HepG2 (cell line): ENCODE results near the gene GTF2I. TPM values are rescaled to one million over a fixed set of nuclear protein-coding genes. Genes with fewer than 3 reads are reported as not detected.

Experiments used
- ATAC-seq: fragments of 200-7000 bp; cut with Tn5 transposase; 3 replicates; pipeline ENCODE4 v1.9.1; 2020; ENCODE audit warnings: mild to moderate bottlenecking, moderate library complexity
- BruUV-seq: library from RNA; stranded (reverse); fragments of 400-500 nt; replicated peaks from 2 replicates; lab custom pipeline; 2021; lab: Mats Ljungman, UMichigan
- CTCF ChIA-PET: fragments of 300-600 bp; formaldehyde crosslinking; extraction: SDS; loops from one replicate; lab custom pipeline; 2021; ENCODE audit warnings: low total read pairs, inconsistent platforms, low intra/inter-chr PET ratio; lab: Yijun Ruan, JAX
- POLR2A ChIA-PET: fragments of 350-600 bp; sonication (Branson Sonifier 250); formaldehyde crosslinking; loops from one replicate; lab custom pipeline; 2020; ENCODE audit warnings: antibody characterized with exemption, inconsistent platforms; lab: Yijun Ruan, JAX
- DNase-seq: peaks from one replicate; pipeline ENCODE4 v3.0.0-alpha.2; 2015; ENCODE audit warnings: low spot score
- FAIRE-seq: peaks from 3 replicates; lab custom pipeline; 2011; peaks lifted over from hg19 to GRCh38; lab: Jason Lieb, UNC
- H2AFZ ChIP-seq: one replicate; pipeline ENCODE4 v1.6.1; 2011; ENCODE audit warnings: low read length, inconsistent platforms
- H3K27ac ChIP-seq: fragments of 300-600 bp; 3 replicates; pipeline ENCODE4 v1.8.0; 2011; ENCODE audit warnings: mixed run types, mild to moderate bottlenecking, mixed read lengths, low read length, inconsistent platforms; ENCODE audit not compliant: insufficient read depth; ENCODE audit errors: extremely low read length
- H3K27me3 ChIP-seq, 2 experiments: fragments of 200-600 bp in 1 of 2; 2 replicates in 1 of 2; 3 replicates in 1 of 2; pipeline versions ENCODE4 v1.6.0 to v1.8.0; 2011; ENCODE audit warnings: low read length in 2 of 2, mild to moderate bottlenecking in 2 of 2, moderate library complexity in 2 of 2, inconsistent platforms in 1 of 2; ENCODE audit not compliant: insufficient read depth in 2 of 2, control insufficient read depth in 1 of 2
- H3K36me3 ChIP-seq, 2 experiments: fragments of 200-600 bp in 1 of 2; replicated peaks in 1 of 2; 2 replicates in 1 of 2; 3 replicates in 1 of 2; pipeline versions ENCODE4 v1.5.1 to v1.8.0; 2011; ENCODE audit warnings: low read length in 2 of 2, inconsistent platforms in 1 of 2; ENCODE audit not compliant: insufficient read depth in 2 of 2, control insufficient read depth in 1 of 2
- H3K4me1 ChIP-seq: 2 replicates; pipeline ENCODE4 v1.5.1; 2012; ENCODE audit warnings: low read length, inconsistent platforms; ENCODE audit not compliant: insufficient read depth
- H3K4me2 ChIP-seq: 2 replicates; pipeline ENCODE4 v1.6.0; 2011; ENCODE audit warnings: low read depth, low read length, inconsistent platforms
- H3K4me3 ChIP-seq, 3 experiments: fragments of 200-600 bp in 1 of 3; sonication (generic), shearing (Covaris generic) in 1 of 3; replicated peaks in 1 of 3; 2 replicates each; pipeline ENCODE4 v1.5.1; 2011 to 2016; ENCODE audit warnings: low read length in 3 of 3, inconsistent platforms in 2 of 3, low read depth in 2 of 3, mild to moderate bottlenecking in 2 of 3, control low read depth in 1 of 3, mixed read lengths in 1 of 3; ENCODE audit not compliant: insufficient read depth in 1 of 3
- H3K79me2 ChIP-seq: one replicate; pipeline ENCODE4 v1.6.1; 2011; ENCODE audit warnings: low read length, inconsistent platforms; ENCODE audit not compliant: insufficient read depth
- H3K9ac ChIP-seq: 2 replicates; pipeline ENCODE4 v1.6.0; 2011; ENCODE audit warnings: mild to moderate bottlenecking, low read depth, low read length, inconsistent platforms; ENCODE audit not compliant: insufficient read depth
- H3K9me3 ChIP-seq: 2 replicates; pipeline ENCODE4 v1.5.1; 2012; ENCODE audit warnings: mild to moderate bottlenecking, low read length
- H4K20me1 ChIP-seq: 2 replicates; pipeline ENCODE4 v1.6.0; 2011; ENCODE audit warnings: inconsistent platforms, mild to moderate bottlenecking, low read length, moderate library complexity; ENCODE audit not compliant: insufficient read depth
- IRX3 ChIP-seq: sonication (generic); formaldehyde crosslinking; IDR thresholded peaks from 2 replicates; pipeline ENCODE4 v1.8.1; 2023; ENCODE audit warnings: mild to moderate bottlenecking, low read depth, missing genetic modification reagents, borderline replicate concordance
- SP140L ChIP-seq: sonication (generic); formaldehyde crosslinking; IDR thresholded peaks from 2 replicates; pipeline ENCODE4 v1.4.0; 2020; ENCODE audit warnings: missing genetic modification reagents, borderline replicate concordance
- ZFP62 ChIP-seq: sonication (generic); formaldehyde crosslinking; IDR thresholded peaks from 2 replicates; pipeline ENCODE4 v1.4.0; 2020; ENCODE audit warnings: missing genetic modification reagents
- ZFP90 ChIP-seq: sonication (generic); formaldehyde crosslinking; IDR thresholded peaks from 2 replicates; pipeline ENCODE4 v1.8.0; 2022; ENCODE audit warnings: missing genetic modification reagents, mild to moderate bottlenecking, inconsistent platforms, borderline replicate concordance
- ZNF558 ChIP-seq: sonication (generic); formaldehyde crosslinking; IDR thresholded peaks from 2 replicates; pipeline ENCODE4 v1.9.0; 2022; ENCODE audit warnings: mild to moderate bottlenecking, missing genetic modification reagents, borderline replicate concordance
- ZNF766 ChIP-seq: sonication (generic); formaldehyde crosslinking; IDR thresholded peaks from 2 replicates; pipeline ENCODE4 v1.5.0; 2020; ENCODE audit warnings: missing genetic modification reagents, borderline replicate concordance
- WGBS: methylation state at CpG from one replicate; pipeline ENCODE4 v1.1.6; 2017; ENCODE audit warnings: low lambda C conversion rate; 5-methylcytosine and 5-hydroxymethylcytosine counted together
- in situ Hi-C: cut with HindIII; loops from 2 replicates; pipeline ENCODE4 v1.10.0; 2017; ENCODE audit warnings: low pct_unique_long_range_greater_than_20kb; ENCODE audit not compliant: extremely low pct_ligation_motif_present
- intact Hi-C: fragments of 100-400 bp; cut with micrococcal nuclease; formaldehyde crosslinking; loops from one replicate; pipeline ENCODE4 v1.10.0; 2022; ENCODE audit not compliant: unreplicated experiment
- polyA plus RNA-seq, 8 experiments: library from polyadenylated mRNA; depleted of rRNA in 3 of 8; stranded (reverse) in 7 of 8; unstranded in 1 of 8; fragments of >200 nt; fragmentation: Illumina TruSeq in 4 of 8; extraction: Trizol in 4 of 8; gene quantifications; 2 replicates each; pipeline versions ENCODE4 v1.2.1 to v1.2.3, GENCODE V29; 2011 to 2016; ENCODE audit warnings: low read depth in 4 of 8, missing spikeins in 1 of 8, mixed read lengths in 1 of 8; ENCODE audit not compliant: insufficient read depth in 1 of 8
- total RNA-seq, 5 experiments: library from RNA; depleted of rRNA; stranded (reverse); fragments of >200 nt; fragmentation: Illumina TruSeq; extraction: Trizol; gene quantifications; 2 replicates each; pipeline ENCODE4 v1.2.3, GENCODE V29; 2016; ENCODE audit warnings: low read depth in 1 of 5

Gene GTF2I
- total and polyA plus RNA-seq, 2 of the 13 experiments (the other 11 are each of a cell fraction or from before 2014, with no cell fraction given), result 74.6 to 125 TPM

DNA sequence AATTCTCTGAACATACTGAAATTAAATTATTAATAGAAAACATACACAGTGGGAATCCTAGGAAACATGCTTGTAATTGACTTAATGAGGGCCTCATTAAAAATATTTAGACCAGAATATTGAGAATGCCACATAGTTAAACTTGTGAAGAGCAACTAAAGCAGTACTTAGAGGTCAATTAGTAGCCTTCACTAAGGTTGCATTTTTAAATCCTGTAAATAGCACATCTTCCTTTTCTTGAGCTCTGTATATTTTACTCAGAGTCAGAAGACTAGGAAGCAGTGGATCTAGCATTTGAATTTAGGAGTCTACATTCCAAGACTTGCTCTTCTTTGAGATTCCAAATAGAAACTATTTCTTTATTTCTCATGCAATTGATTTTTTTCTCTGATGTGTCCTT is 56.0 kb downstream of the GTF2I start:
- intact Hi-C loops, result no loop called here
- H3K36me3 ChIP-seq, result peaks cover 25 to 83% of the 10 kb centered on the region in 2 experiments
- DNase-seq, result no peak

DNA sequence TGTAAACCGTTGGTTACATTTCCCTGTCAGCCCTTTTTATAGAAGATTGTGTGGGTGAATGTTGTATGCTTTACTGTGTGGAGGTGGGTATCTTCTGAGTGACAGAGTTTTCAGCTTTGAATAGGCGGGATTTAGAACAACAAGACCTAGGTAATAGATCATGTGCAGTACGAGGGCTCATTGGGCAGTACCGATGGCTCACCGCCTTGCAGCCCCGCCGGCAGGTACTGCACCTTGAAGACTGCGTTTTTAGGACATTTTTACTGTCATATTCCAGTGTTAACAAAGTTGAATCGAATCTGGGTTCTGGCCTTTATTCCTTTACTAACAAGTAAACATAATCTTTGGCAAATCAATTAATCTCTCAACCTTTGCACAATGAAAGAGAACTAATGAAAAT is 60.4 kb downstream of the GTF2I start:
- intact Hi-C loops (no loop called here), in situ Hi-C loops (no loop called here)
- TSS peak; percentile 9 for BruUV-seq
- TF ChIP-seq ZFP62 (CRISPR knock-in tag) (no peak), ZNF766 (CRISPR knock-in tag) (no peak)
- Histone ChIP-seq H3K4me2 (no peak overlapping the region), H3K36me3 (peaks cover 12 to 70% of the 10 kb centered on the region in 2 experiments), H3K4me1 (peaks cover 11% of the 10 kb centered on the region), H3K9me3 (no peaks in the 10 kb centered on the region; the same call in 1 of the 2 replicates), H3K9ac (no peak overlapping the region), H3K27me3 (no peaks in the 10 kb centered on the region), H3K4me3 (no peak overlapping the region), H3K27ac (no peak overlapping the region), H4K20me1 (peaks cover 3% of the 10 kb centered on the region), H2AFZ (no peak overlapping the region), H3K79me2 (peaks cover 2% of the 10 kb centered on the region)
- no peak for DNase-seq
- ATAC-seq, result no peak
- CTCF ChIA-PET, result no interaction called here
- 94% methylated on average over 9 of the region's 9 CpGs for WGBS
- FAIRE-seq, result no peak
- POLR2A ChIA-PET, result no interaction called here

More for the DNA sequence above, 56.0 kb downstream of the GTF2I start:
- Histone ChIP-seq H4K20me1 (peaks cover 4% of the 10 kb centered on the region), H3K27ac (no peak overlapping the region), H3K27me3 (no peaks in the 10 kb centered on the region), H3K4me1 (peaks cover 11% of the 10 kb centered on the region), H3K4me3 (no peak overlapping the region), H2AFZ (no peak overlapping the region), H3K4me2 (no peak overlapping the region), H3K9me3 (no peaks in the 10 kb centered on the region; the same call in 1 of the 2 replicates), H3K9ac (no peak overlapping the region), H3K79me2 (peaks cover 2% of the 10 kb centered on the region)
- in situ Hi-C loops, result no loop called here
- ChIA-PET POLR2A (no interaction called here), CTCF (no interaction called here)
- FAIRE-seq, result no peak
- no peak for ATAC-seq
- BruUV-seq, result no TSS peak
- TF ChIP-seq IRX3 (CRISPR knock-in tag), result no peak
- peak; percentile 99 for TF ChIP-seq ZFP90
- no peak for TF ChIP-seq ZNF558 (CRISPR knock-in tag)
- no peak for TF ChIP-seq SP140L (CRISPR knock-in tag)
